Uterus (tissue), 2 donors: ENCODE measurements around the gene TMEM165.

ENCODE experiments used
- CTCF ChIP-seq, 4 experiments: fragments of 200-600 bp in 2 of 4; fragments of 450-650 bp in 2 of 4; sonication (generic) in 2 of 4; IDR thresholded peaks; one replicate each; pipeline ENCODE4 v1.5.1; 2016 to 2019; ENCODE audit warnings: antibody characterized with exemption in 4 of 4, mild to moderate bottlenecking in 2 of 4, moderate library complexity in 1 of 4
- POLR2A ChIP-seq, 2 donors: fragments of 450-650 bp; IDR thresholded peaks; one replicate each; pipeline ENCODE4 v1.6.1; 2016; ENCODE audit warnings: antibody characterized with exemption in 2 of 2, mild to moderate bottlenecking in 1 of 2, moderate library complexity in 1 of 2

- TF ChIP-seq CTCF (IDR thresholded peaks at IDR 0.05) (no peak), POLR2A (IDR thresholded peaks at IDR 0.05) (no peak)
These were observed 41.6 kb downstream of the TMEM165 start for GRCh38 chr4:55437356-55437796.
